ENCODE results near the gene MDC1. TPM values are rescaled to one million over a fixed set of nuclear protein-coding genes. Genes with fewer than 3 reads are reported as not detected.

Gene MDC1
- total and polyA plus RNA-seq, 2 of the 13 experiments (the other 11 are each of a cell fraction or from before 2014, with no cell fraction given), result 8.4 to 14.0 TPM

DNA sequence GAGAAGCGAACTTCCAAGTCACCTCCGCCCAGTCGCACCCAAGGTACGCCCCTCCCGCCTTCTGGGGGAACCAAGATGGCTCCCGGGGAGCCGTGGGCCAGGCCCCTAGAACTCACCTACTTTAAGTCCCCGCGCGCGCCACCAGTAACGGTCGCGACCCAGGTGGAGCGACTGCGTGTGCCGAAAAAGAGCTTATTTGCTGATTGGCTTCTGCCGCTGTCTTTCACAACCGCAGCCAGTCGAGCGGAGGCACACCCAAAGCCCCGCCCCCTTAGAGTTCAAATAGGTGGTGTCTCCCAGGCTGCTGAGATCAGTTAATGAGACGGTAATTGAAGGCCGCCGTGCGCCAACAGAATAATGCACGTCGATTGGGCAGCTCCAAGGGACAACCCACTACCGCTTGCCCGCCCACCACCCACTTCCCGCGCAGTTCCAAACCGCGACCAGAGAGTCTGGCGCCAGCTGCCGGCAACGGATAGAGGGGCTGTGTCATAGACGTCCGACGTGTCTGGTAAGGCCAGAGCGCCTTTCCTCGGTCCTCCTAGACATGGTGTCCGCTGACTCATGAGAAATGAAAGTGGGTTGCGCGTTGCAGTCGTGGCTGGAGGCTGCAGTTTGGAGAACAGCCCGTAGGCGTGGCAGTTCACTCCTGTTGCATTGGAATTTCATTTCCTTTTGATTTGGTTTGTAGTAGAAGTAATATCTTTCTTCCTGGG, at the start of gene MDC1 (continued):
- TF ChIP-seq, protein P1, sequence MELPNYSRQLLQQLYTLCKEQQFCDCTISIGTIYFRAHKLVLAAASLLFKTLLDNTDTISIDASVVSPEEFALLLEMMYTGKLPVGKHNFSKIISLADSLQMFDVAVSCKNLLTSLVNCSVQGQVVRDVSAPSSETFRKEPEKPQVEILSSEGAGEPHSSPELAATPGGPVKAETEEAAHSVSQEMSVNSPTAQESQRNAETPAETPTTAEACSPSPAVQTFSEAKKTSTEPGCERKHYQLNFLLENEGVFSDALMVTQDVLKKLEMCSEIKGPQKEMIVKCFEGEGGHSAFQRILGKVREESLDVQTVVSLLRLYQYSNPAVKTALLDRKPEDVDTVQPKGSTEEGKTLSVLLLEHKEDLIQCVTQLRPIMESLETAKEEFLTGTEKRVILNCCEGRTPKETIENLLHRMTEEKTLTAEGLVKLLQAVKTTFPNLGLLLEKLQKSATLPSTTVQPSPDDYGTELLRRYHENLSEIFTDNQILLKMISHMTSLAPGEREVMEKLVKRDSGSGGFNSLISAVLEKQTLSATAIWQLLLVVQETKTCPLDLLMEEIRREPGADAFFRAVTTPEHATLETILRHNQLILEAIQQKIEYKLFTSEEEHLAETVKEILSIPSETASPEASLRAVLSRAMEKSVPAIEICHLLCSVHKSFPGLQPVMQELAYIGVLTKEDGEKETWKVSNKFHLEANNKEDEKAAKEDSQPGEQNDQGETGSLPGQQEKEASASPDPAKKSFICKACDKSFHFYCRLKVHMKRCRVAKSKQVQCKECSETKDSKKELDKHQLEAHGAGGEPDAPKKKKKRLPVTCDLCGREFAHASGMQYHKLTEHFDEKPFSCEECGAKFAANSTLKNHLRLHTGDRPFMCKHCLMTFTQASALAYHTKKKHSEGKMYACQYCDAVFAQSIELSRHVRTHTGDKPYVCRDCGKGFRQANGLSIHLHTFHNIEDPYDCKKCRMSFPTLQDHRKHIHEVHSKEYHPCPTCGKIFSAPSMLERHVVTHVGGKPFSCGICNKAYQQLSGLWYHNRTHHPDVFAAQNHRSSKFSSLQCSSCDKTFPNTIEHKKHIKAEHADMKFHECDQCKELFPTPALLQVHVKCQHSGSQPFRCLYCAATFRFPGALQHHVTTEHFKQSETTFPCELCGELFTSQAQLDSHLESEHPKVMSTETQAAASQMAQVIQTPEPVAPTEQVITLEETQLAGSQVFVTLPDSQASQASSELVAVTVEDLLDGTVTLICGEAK (IDR thresholded peaks at IDR 0.05), result no peak
- TF ChIP-seq, protein P1 (CRISPR knock-in tag; IDR thresholded peaks at IDR 0.05), result peak; percentile 85
- TF ChIP-seq ATAD3A (CRISPR knock-in tag; IDR thresholded peaks at IDR 0.05), result peak; percentile 24; the same call in 1 of the 2 replicates
- peak; percentile 87 for TF ChIP-seq JUND (CRISPR knock-in tag; IDR thresholded peaks at IDR 0.05)
- TF ChIP-seq MEIS1 (CRISPR knock-in tag; IDR thresholded peaks at IDR 0.05; ENCODE audit: borderline replicate concordance), result peak; percentile 92
- TF ChIP-seq ETV5 (CRISPR knock-in tag; IDR thresholded peaks at IDR 0.05; ENCODE audit: borderline replicate concordance), result peak; percentile 80
- TF ChIP-seq ZNF547 (CRISPR knock-in tag; IDR thresholded peaks at IDR 0.05), result peak; percentile 79; the same call in 1 of the 2 replicates
- TF ChIP-seq ZKSCAN8 (CRISPR knock-in tag; IDR thresholded peaks at IDR 0.05; ENCODE audit: borderline replicate concordance), result peak; percentile 88; the same call in 1 of the 2 replicates
- no peak for TF ChIP-seq ZNF468 (CRISPR knock-in tag; IDR thresholded peaks at IDR 0.05)
- TF ChIP-seq ZNF274 (CRISPR knock-in tag; IDR thresholded peaks at IDR 0.05), result peak; percentile 60; the same call in 1 of the 2 replicates
- TF ChIP-seq, protein P2, sequence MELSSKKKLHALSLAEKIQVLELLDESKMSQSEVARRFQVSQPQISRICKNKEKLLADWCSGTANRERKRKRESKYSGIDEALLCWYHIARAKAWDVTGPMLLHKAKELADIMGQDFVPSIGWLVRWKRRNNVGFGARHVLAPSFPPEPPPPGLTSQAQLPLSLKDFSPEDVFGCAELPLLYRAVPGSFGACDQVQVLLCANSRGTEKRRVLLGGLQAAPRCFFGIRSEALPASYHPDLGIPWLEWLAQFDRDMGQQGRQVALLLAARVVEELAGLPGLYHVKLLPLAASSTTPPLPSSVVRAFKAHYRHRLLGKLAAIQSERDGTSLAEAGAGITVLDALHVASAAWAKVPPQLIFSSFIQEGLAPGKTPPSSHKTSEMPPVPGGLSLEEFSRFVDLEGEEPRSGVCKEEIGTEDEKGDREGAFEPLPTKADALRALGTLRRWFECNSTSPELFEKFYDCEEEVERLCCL (CRISPR knock-in tag; IDR thresholded peaks at IDR 0.05; ENCODE audit: borderline replicate concordance), result peak; percentile 32; the same call in 1 of the 2 replicates
- peak; percentile 81; the same call in 1 of the 2 replicates for TF ChIP-seq PAX8 (CRISPR knock-in tag; IDR thresholded peaks at IDR 0.05; ENCODE audit: borderline replicate concordance)
- TF ChIP-seq ZMYM3 (CRISPR knock-in tag; IDR thresholded peaks at IDR 0.05), result peak; percentile 78; the same call in 1 of the 2 replicates
- TF ChIP-seq, protein P3, sequence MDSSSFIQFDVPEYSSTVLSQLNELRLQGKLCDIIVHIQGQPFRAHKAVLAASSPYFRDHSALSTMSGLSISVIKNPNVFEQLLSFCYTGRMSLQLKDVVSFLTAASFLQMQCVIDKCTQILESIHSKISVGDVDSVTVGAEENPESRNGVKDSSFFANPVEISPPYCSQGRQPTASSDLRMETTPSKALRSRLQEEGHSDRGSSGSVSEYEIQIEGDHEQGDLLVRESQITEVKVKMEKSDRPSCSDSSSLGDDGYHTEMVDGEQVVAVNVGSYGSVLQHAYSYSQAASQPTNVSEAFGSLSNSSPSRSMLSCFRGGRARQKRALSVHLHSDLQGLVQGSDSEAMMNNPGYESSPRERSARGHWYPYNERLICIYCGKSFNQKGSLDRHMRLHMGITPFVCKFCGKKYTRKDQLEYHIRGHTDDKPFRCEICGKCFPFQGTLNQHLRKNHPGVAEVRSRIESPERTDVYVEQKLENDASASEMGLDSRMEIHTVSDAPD (CRISPR knock-in tag; IDR thresholded peaks at IDR 0.05), result peak; percentile 93

Data from HepG2 (cell line).